H9 (cell line): ENCODE measurements around the gene FN3KRP. TPM values are rescaled to one million over a fixed set of nuclear protein-coding genes. Genes with fewer than 3 reads are reported as not detected.

Experiments
- DNase-seq: peaks from one replicate; pipeline ENCODE4 v3.0.0-alpha.2; 2017
- H2AFZ ChIP-seq: one replicate; pipeline ENCODE4 v1.6.1; 2013; ENCODE audit warnings: mild to moderate bottlenecking, low read length, control low read depth, moderate library complexity
- H2AK5ac ChIP-seq: 2 replicates; pipeline ENCODE4 v1.6.1; 2013; ENCODE audit warnings: low read length, control low read depth, mixed read lengths; ENCODE audit not compliant: insufficient read length
- H2BK120ac ChIP-seq: one replicate; pipeline ENCODE4 v1.6.1; 2013; ENCODE audit warnings: low read depth, mild to moderate bottlenecking, low read length, control low read depth, inconsistent platforms; ENCODE audit not compliant: poor library complexity, severe bottlenecking
- H2BK12ac ChIP-seq: 2 replicates; pipeline ENCODE4 v1.6.1; 2013; ENCODE audit warnings: low read length, control low read depth, mixed read lengths, low read depth; ENCODE audit not compliant: insufficient read length
- H2BK15ac ChIP-seq: 2 replicates; pipeline ENCODE4 v1.6.1; 2013; ENCODE audit warnings: low read depth, low read length, control low read depth
- H2BK20ac ChIP-seq: one replicate; pipeline ENCODE4 v1.6.1; 2013; ENCODE audit warnings: low read depth, mild to moderate bottlenecking, low read length, control low read depth, inconsistent platforms; ENCODE audit not compliant: poor library complexity, severe bottlenecking
- H2BK5ac ChIP-seq: 2 replicates; pipeline ENCODE4 v1.6.1; 2013; ENCODE audit warnings: low read length, control low read depth, mixed read lengths; ENCODE audit not compliant: insufficient read length
- H3K14ac ChIP-seq: 2 replicates; pipeline ENCODE4 v1.6.1; 2013; ENCODE audit warnings: low read length, control low read depth; ENCODE audit not compliant: insufficient read depth
- H3K18ac ChIP-seq: 2 replicates; pipeline ENCODE4 v1.6.1; 2013; ENCODE audit warnings: low read depth, mild to moderate bottlenecking, mixed read lengths, low read length, control low read depth; ENCODE audit not compliant: insufficient read length
- H3K23ac ChIP-seq: 2 replicates; pipeline ENCODE4 v1.6.1; 2013; ENCODE audit warnings: low read length, control low read depth, mixed read lengths, low read depth; ENCODE audit not compliant: insufficient read length
- H3K23me2 ChIP-seq: 2 replicates; pipeline ENCODE4 v1.6.1; 2013; ENCODE audit warnings: low read depth, mild to moderate bottlenecking, mixed read lengths, low read length, control low read depth; ENCODE audit not compliant: insufficient read length, poor library complexity, severe bottlenecking
- H3K27ac ChIP-seq: 2 replicates; pipeline ENCODE4 v1.5.1; 2013; ENCODE audit warnings: low read length, control low read depth, mixed read lengths, low read depth; ENCODE audit not compliant: insufficient read length
- H3K27me3 ChIP-seq: 2 replicates; pipeline ENCODE4 v1.6.1; 2013; ENCODE audit warnings: low read length, control low read depth, inconsistent platforms; ENCODE audit not compliant: insufficient read depth
- H3K4ac ChIP-seq: 2 replicates; pipeline ENCODE4 v1.6.1; 2013; ENCODE audit warnings: low read depth, mild to moderate bottlenecking, control low read depth, inconsistent platforms, low read length, moderate library complexity
- H3K4me1 ChIP-seq: 2 replicates; pipeline ENCODE4 v1.6.1; 2013; ENCODE audit warnings: low read length, control low read depth, inconsistent platforms; ENCODE audit not compliant: insufficient read depth
- H3K4me2 ChIP-seq: 2 replicates; pipeline ENCODE4 v1.6.1; 2013; ENCODE audit warnings: low read length, control low read depth, mixed read lengths; ENCODE audit not compliant: insufficient read length, insufficient read depth
- H3K56ac ChIP-seq: 2 replicates; pipeline ENCODE4 v1.6.1; 2013; ENCODE audit warnings: low read depth, mild to moderate bottlenecking, mixed read lengths, low read length, control low read depth; ENCODE audit not compliant: insufficient read length
- H3K79me1 ChIP-seq: 2 replicates; pipeline ENCODE4 v1.6.1; 2013; ENCODE audit warnings: low read depth, mild to moderate bottlenecking, moderate library complexity, low read length, control low read depth, inconsistent platforms; ENCODE audit not compliant: insufficient read depth, poor library complexity, severe bottlenecking
- H3K79me2 ChIP-seq: 2 replicates; pipeline ENCODE4 v1.6.1; 2013; ENCODE audit warnings: low read length, control low read depth, inconsistent platforms; ENCODE audit not compliant: insufficient read depth
- H3K9ac ChIP-seq: 2 replicates; pipeline ENCODE4 v1.6.1; 2013; ENCODE audit warnings: low read length, control low read depth, mixed read lengths; ENCODE audit not compliant: insufficient read length; ENCODE audit errors: extremely low read depth
- H3K9me3 ChIP-seq: one replicate; pipeline ENCODE4 v1.6.1; 2013; ENCODE audit warnings: low read depth, low read length, inconsistent platforms; ENCODE audit not compliant: control insufficient read depth
- H3T11ph ChIP-seq: one replicate; pipeline ENCODE4 v1.6.1; 2013; ENCODE audit warnings: mild to moderate bottlenecking, low read length, control low read depth, inconsistent platforms
- H4K20me1 ChIP-seq: one replicate; pipeline ENCODE4 v1.6.1; 2013; ENCODE audit not compliant: control insufficient read depth, insufficient read length, insufficient read depth
- H4K5ac ChIP-seq: 2 replicates; pipeline ENCODE4 v1.6.1; 2013; ENCODE audit warnings: low read depth, mild to moderate bottlenecking, mixed read lengths, low read length, control low read depth; ENCODE audit not compliant: insufficient read length
- H4K8ac ChIP-seq: replicated peaks from 2 replicates; pipeline ENCODE4 v1.6.1; 2013; ENCODE audit warnings: low read length, control low read depth, mixed read lengths, low read depth; ENCODE audit not compliant: insufficient read length
- H4K91ac ChIP-seq: 2 replicates; pipeline ENCODE4 v1.6.1; 2013; ENCODE audit warnings: low read depth, mild to moderate bottlenecking, moderate library complexity, mixed read lengths, low read length, control low read depth; ENCODE audit not compliant: insufficient read length
- H3K27ac Mint-ChIP-seq, 3 experiments: 2 replicates in 2 of 3; 3 replicates in 1 of 3; pipeline ENCODE4 v1.8.0; 2020 to 2021; ENCODE audit warnings: mixed read lengths in 3 of 3, mild to moderate bottlenecking in 1 of 3, moderate library complexity in 1 of 3
- H3K27me3 Mint-ChIP-seq: 2 replicates; pipeline ENCODE4 v1.8.0; 2021; ENCODE audit warnings: low read depth, mild to moderate bottlenecking, moderate library complexity, mixed read lengths
- H3K36me3 Mint-ChIP-seq, 3 experiments: 2 replicates in 2 of 3; 3 replicates in 1 of 3; pipeline ENCODE4 v1.8.0; 2020 to 2021; ENCODE audit warnings: low read depth in 3 of 3, mixed read lengths in 3 of 3; ENCODE audit not compliant: insufficient read depth in 1 of 3
- H3K4me1 Mint-ChIP-seq, 2 experiments: 2 replicates each; pipeline ENCODE4 v1.8.0; 2020; ENCODE audit warnings: mixed read lengths in 2 of 2
- H3K4me3 Mint-ChIP-seq, 2 experiments: 2 replicates in 1 of 2; 3 replicates in 1 of 2; pipeline ENCODE4 v1.8.0; 2020 to 2021; ENCODE audit warnings: mild to moderate bottlenecking in 2 of 2, mixed read lengths in 2 of 2, moderate library complexity in 1 of 2
- H3K9me3 Mint-ChIP-seq, 2 experiments: 2 replicates in 1 of 2; 3 replicates in 1 of 2; pipeline ENCODE4 v1.8.0; 2020; ENCODE audit warnings: mild to moderate bottlenecking in 2 of 2, mixed read lengths in 2 of 2, moderate library complexity in 1 of 2
- CTCF ChIP-seq: fragments of 200-600 bp; sonication (generic); conservative IDR thresholded peaks from 3 replicates; pipeline ENCODE4 v1.8.0; 2021; ENCODE audit warnings: antibody characterized with exemption, mild to moderate bottlenecking
- WGBS: extraction: QIAGEN DNeasy Blood & Tissue Kit; methylation state at CpG from one replicate; pipeline ENCODE4 v1.1.7; 2013; ENCODE audit warnings: missing lambda C conversion rate, low lambda C conversion rate, mixed read lengths; ENCODE audit not compliant: insufficient read length; ENCODE audit errors: extremely low coverage; 5-methylcytosine and 5-hydroxymethylcytosine counted together
- total RNA-seq: library from RNA; stranded (reverse); gene quantifications from 2 replicates; pipeline ENCODE4 v1.2.1, GENCODE V29; 2021

Gene FN3KRP
- total RNA-seq, 1 experiment from 2014 or later: 32.9 TPM

DNA sequence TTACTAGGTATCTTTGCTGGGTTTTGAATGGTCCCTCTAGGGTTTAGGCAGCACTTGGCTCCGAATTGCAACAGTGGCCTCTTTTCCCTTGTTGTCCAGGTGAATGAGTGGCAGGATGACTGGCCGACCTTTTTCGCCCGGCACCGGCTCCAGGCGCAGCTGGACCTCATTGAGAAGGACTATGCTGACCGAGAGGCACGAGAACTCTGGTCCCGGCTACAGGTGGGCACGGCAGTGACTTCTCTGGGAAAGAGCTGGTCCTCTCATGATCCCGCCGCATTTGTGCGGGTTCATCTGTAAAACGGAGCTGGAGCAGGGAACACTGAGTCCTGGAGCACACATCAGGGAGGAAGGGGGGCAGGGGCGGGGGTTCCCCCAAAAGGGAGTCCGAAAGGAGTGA lies 32.2 kb downstream of the FN3KRP start:
- Histone ChIP-seq H2BK120ac (no peak overlapping the region), H4K8ac (no peak overlapping the region), H4K5ac (no peak overlapping the region), H3K18ac (no peak overlapping the region), H2BK15ac (no peak overlapping the region), H3K79me2 (peaks cover 1% of the 10 kb centered on the region; the same call in 1 of the 2 replicates), H3K9me3 (no peaks in the 10 kb centered on the region), H3K23me2 (peaks cover 14% of the 10 kb centered on the region), H4K91ac (no peak overlapping the region), H2AFZ (no peak overlapping the region), H3K79me1 (no peaks in the 10 kb centered on the region), H3K9ac (no peak overlapping the region), H3T11ph (no peak overlapping the region), H3K27ac (no peak overlapping the region), H2AK5ac (no peak overlapping the region), H3K23ac (no peak overlapping the region), H3K27me3 (peaks cover 4% of the 10 kb centered on the region; the same call in 1 of the 2 replicates), H2BK5ac (no peak overlapping the region), H3K56ac (no peak overlapping the region), H3K4me1 (peaks cover 3% of the 10 kb centered on the region; the same call in 1 of the 2 replicates), H3K4ac (no peak overlapping the region), H3K4me2 (no peak overlapping the region), H2BK12ac (no peak overlapping the region), H2BK20ac (no peak overlapping the region), H4K20me1 (no peaks in the 10 kb centered on the region), H3K14ac (no peak overlapping the region)
- peaks cover 17% of the 10 kb centered on the region for H3K27me3 Mint-ChIP-seq
- no peak for DNase-seq
- H3K27ac Mint-ChIP-seq: no peak overlapping the region
- peaks cover 12 to 36% (median 26%) of the 10 kb centered on the region in 3 experiments for H3K36me3 Mint-ChIP-seq
- peaks cover 7 to 18% of the 10 kb centered on the region in 2 experiments for H3K9me3 Mint-ChIP-seq
- WGBS: no CpG with 5 or more reads among the region's 16 CpGs
- no peak overlapping the region for H3K4me3 Mint-ChIP-seq
- peaks cover 32 to 33% of the 10 kb centered on the region in 2 experiments for H3K4me1 Mint-ChIP-seq
- no peak for TF ChIP-seq CTCF
